Ascending aorta (tissue), 2 donors: ENCODE measurements around the gene NUP210. TPM values are rescaled to one million over a fixed set of nuclear protein-coding genes. Genes with fewer than 3 reads are reported as not detected.

Source experiments
- DNase-seq, 2 donors: peaks; one replicate each; pipeline ENCODE4 v3.0.0-alpha.2; 2019; ENCODE audit warnings: low spot score in 2 of 2
- H3K27ac ChIP-seq, 2 donors: fragments of 200-600 bp; sonication (generic); one replicate each; pipeline ENCODE4 v1.5.1; 2016 to 2017; ENCODE audit warnings: mild to moderate bottlenecking in 1 of 2
- H3K27me3 ChIP-seq: fragments of 200-600 bp; sonication (generic); one replicate; pipeline ENCODE4 v1.5.1; 2017
- H3K36me3 ChIP-seq, 2 donors: fragments of 200-600 bp; sonication (generic); one replicate each; pipeline ENCODE4 v1.5.1; 2016
- H3K4me1 ChIP-seq, 2 donors: fragments of 200-600 bp; sonication (generic); one replicate each; pipeline ENCODE4 v1.5.1; 2016 to 2017; ENCODE audit warnings: mild to moderate bottlenecking in 1 of 2
- H3K4me3 ChIP-seq, 2 donors: fragments of 200-600 bp; sonication (generic); one replicate each; pipeline ENCODE4 v1.5.1; 2016 to 2017; ENCODE audit warnings: mild to moderate bottlenecking in 1 of 2
- H3K9me3 ChIP-seq, 2 donors: fragments of 200-600 bp; sonication (generic); one replicate each; pipeline ENCODE4 v1.5.1; 2016
- CTCF ChIP-seq, 3 experiments: fragments of 200-600 bp in 2 of 3; fragments of 450-650 bp in 1 of 3; sonication (generic) in 2 of 3; IDR thresholded peaks; one replicate each; pipeline ENCODE4 v1.5.1; 2016 to 2019; ENCODE audit warnings: antibody characterized with exemption in 3 of 3, mild to moderate bottlenecking in 1 of 3, moderate library complexity in 1 of 3
- intact Hi-C: fragments of 100-400 bp; cut with DNase I; formaldehyde crosslinking; loops from one replicate; pipeline ENCODE4 v1.15.1; 2023
- total RNA-seq: library from RNA; depleted of rRNA; stranded (reverse); fragments of >200 nt; gene quantifications from one replicate; pipeline ENCODE4 v1.1.0, GENCODE V29; 2016

The NUP210 gene
- total RNA-seq, 1 donor from 2014 or later, result 11.0 TPM

GRCh38 chr3:13343601-13344000 is 76.5 kb downstream of the NUP210 start:
- TF ChIP-seq CTCF (IDR thresholded peaks at IDR 0.05), result no peak
- intact Hi-C loops, result no loop called here
- Histone ChIP-seq H3K27me3 (no peaks in the 10 kb centered on the region), H3K27ac (no peak overlapping the region), H3K4me1 (no peaks in the 10 kb centered on the region), H3K9me3 (no peaks in the 10 kb centered on the region), H3K36me3 (no peaks in the 10 kb centered on the region), H3K4me3 (no peak overlapping the region)
- no peak for DNase-seq

DNA sequence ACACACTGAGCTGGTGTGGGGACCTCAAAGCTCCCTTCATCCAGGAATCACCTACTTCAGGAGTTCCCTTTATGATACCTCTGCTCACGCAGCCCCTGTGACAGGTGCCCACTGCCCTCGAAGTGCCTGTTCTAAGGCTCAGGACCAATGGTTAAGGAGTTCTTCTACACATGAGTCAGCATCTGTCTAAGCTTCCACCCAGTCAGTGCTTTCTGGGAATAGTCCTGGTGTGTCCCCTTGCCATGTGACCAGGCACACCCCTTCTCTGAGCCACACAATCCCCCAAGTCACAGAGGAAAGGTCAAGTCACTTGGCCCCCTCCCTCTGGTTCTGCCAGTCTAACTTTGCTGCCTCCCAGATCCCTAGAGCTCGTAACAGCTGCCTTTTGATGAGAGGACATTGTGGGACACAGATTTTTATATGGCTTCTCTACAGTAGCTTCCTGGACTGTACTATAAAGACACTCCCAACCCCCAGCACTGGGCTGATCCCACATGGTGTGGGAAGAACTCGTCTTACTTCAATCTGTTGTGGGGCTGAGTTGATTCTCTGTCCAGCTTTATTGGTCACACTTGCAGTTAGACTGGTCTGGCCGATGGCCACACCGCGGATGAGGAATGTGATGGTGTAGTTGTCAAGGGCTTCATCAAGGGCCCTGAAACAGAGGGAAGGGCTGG is 78.8 kb downstream of the NUP210 start:
- no peak for TF ChIP-seq CTCF (IDR thresholded peaks at IDR 0.05)
- no peaks in the 10 kb centered on the region for H3K36me3 ChIP-seq

GRCh38 chr3:13339833-13340232 is 80.3 kb downstream of the NUP210 start:
- Histone ChIP-seq H3K36me3 (no peaks in the 10 kb centered on the region), H3K9me3 (no peaks in the 10 kb centered on the region), H3K27ac (no peak overlapping the region), H3K27me3 (no peaks in the 10 kb centered on the region), H3K4me1 (no peaks in the 10 kb centered on the region), H3K4me3 (no peak overlapping the region)
- no peak for TF ChIP-seq CTCF (IDR thresholded peaks at IDR 0.05)
- intact Hi-C loops, result no loop called here
- no peak for DNase-seq

More for the DNA sequence above, 78.8 kb downstream of the NUP210 start:
- intact Hi-C loops, result no loop called here
- Histone ChIP-seq H3K27ac (no peak overlapping the region), H3K9me3 (no peaks in the 10 kb centered on the region), H3K27me3 (no peaks in the 10 kb centered on the region), H3K4me1 (no peaks in the 10 kb centered on the region), H3K4me3 (no peak overlapping the region)
- DNase-seq, result no peak

DNA sequence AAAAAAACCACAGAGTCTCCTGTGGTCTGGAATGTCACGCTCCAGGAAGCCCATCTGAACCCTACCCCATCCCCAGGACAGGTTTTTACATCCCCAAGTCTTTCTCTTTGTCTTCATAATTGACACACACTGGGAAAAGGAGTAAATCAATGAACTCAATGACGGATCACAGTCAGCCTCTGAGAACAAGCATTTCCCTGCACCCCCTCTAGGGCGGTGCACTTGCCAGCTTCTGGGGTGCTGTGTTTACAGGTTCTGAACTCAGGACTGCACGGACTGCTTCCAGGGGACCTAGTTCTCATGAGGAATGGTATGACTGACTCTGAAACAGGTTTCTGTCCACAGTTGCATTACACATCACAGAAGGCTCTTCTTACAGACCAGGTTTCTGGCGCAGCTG is 81.1 kb downstream of the NUP210 start:
- intact Hi-C loops, result no loop called here
- Histone ChIP-seq H3K36me3 (no peaks in the 10 kb centered on the region), H3K9me3 (no peaks in the 10 kb centered on the region)

GRCh38 chr3:13338231-13338630 is 81.9 kb downstream of the NUP210 start:
- no peak overlapping the region for H3K4me3 ChIP-seq
- intact Hi-C loops, result no loop called here
- no peaks in the 10 kb centered on the region for H3K27me3 ChIP-seq
- no peaks in the 10 kb centered on the region for H3K4me1 ChIP-seq
- no peaks in the 10 kb centered on the region for H3K36me3 ChIP-seq
- H3K27ac ChIP-seq, result no peak overlapping the region
- H3K9me3 ChIP-seq, result no peaks in the 10 kb centered on the region
- TF ChIP-seq CTCF (IDR thresholded peaks at IDR 0.05), result no peak
- no peak for DNase-seq

More for the DNA sequence above, 81.1 kb downstream of the NUP210 start:
- no peak overlapping the region for H3K4me3 ChIP-seq
- H3K4me1 ChIP-seq, result no peaks in the 10 kb centered on the region
- H3K27me3 ChIP-seq, result no peaks in the 10 kb centered on the region
- no peak for TF ChIP-seq CTCF (IDR thresholded peaks at IDR 0.05)
- no peak for DNase-seq
- no peak overlapping the region for H3K27ac ChIP-seq

GRCh38 chr3:13336592-13336991 is 83.5 kb downstream of the NUP210 start:
- H3K27ac ChIP-seq, result no peak overlapping the region
- intact Hi-C loops, result no loop called here
- DNase-seq, result no peak
- H3K4me1 ChIP-seq, result no peaks in the 10 kb centered on the region
- no peaks in the 10 kb centered on the region for H3K27me3 ChIP-seq
- TF ChIP-seq CTCF (IDR thresholded peaks at IDR 0.05), result no peak
- H3K4me3 ChIP-seq, result no peak overlapping the region
- H3K36me3 ChIP-seq, result no peaks in the 10 kb centered on the region
- H3K9me3 ChIP-seq, result no peaks in the 10 kb centered on the region
